Chondrocyte (in vitro differentiated cells): ENCODE results near the gene IER5L. TPM values are rescaled to one million over a fixed set of nuclear protein-coding genes. Genes with fewer than 3 reads are reported as not detected.

Source experiments
- DNase-seq: peaks from one replicate; pipeline ENCODE4 v3.0.0; 2021; ENCODE audit warnings: mixed read lengths, low spot score
- H3K27ac Mint-ChIP-seq: one replicate; pipeline ENCODE4 v1.8.0; 2021; ENCODE audit warnings: mild to moderate bottlenecking, moderate library complexity, mixed read lengths; ENCODE audit not compliant: unreplicated experiment
- H3K27me3 Mint-ChIP-seq: 2 replicates; pipeline ENCODE4 v1.8.0; 2021; ENCODE audit warnings: low read depth, mixed read lengths
- H3K36me3 Mint-ChIP-seq: 2 replicates; pipeline ENCODE4 v1.8.0; 2021; ENCODE audit warnings: low read depth, mixed read lengths
- H3K4me1 Mint-ChIP-seq: 2 replicates; pipeline ENCODE4 v1.8.0; 2021; ENCODE audit warnings: low read depth, mild to moderate bottlenecking, mixed read lengths
- H3K4me3 Mint-ChIP-seq: one replicate; pipeline ENCODE4 v1.8.0; 2021; ENCODE audit warnings: mild to moderate bottlenecking, moderate library complexity, mixed read lengths; ENCODE audit not compliant: unreplicated experiment
- H3K9me3 Mint-ChIP-seq: 2 replicates; pipeline ENCODE4 v1.8.0; 2021; ENCODE audit warnings: low read depth, mixed read lengths
- CTCF ChIP-seq: fragments of 200-600 bp; sonication (generic); IDR thresholded peaks from 2 replicates; pipeline ENCODE4 v1.5.0; 2021; ENCODE audit warnings: antibody characterized with exemption, mild to moderate bottlenecking, moderate library complexity
- total RNA-seq: library from RNA; stranded (reverse); gene quantifications from 3 replicates; pipeline ENCODE4 v1.2.1, GENCODE V29; 2021

The IER5L gene
- total RNA-seq, 1 donor from 2014 or later, result 37.2 TPM

DNA sequence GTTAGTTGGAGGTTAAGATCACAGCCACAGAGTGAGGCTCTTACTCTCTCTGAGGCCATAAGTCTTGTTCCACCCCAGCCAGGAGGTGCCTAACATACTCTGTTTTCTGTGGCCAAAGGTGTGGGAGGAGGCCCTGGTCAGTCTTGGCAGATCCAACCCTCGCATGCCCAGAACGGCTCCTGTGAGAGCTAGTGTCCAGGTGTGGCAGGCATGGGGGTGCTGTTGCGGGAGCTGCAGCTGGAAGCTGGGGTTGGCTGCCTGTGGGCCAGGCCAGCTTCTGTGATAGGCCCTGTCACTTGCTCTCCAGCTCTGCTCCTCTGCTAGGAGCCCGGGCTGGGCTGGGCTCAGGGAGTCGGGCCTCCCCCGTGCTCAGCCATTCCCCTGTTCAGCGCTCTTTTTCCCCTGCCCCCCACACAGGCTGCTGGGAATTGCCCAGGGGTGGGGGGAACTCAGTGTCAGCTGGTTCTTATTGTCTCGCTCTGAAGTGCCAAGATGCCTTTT is 31.6 kb downstream of the IER5L start:
- H3K4me3 Mint-ChIP-seq, result no peak overlapping the region
- peaks cover 55% of the 10 kb centered on the region for H3K4me1 Mint-ChIP-seq
- no peaks in the 10 kb centered on the region for H3K9me3 Mint-ChIP-seq
- TF ChIP-seq CTCF, result no peak
- no peaks in the 10 kb centered on the region for H3K27me3 Mint-ChIP-seq
- no peak for DNase-seq
- peaks cover 13% of the 10 kb centered on the region for H3K36me3 Mint-ChIP-seq
- peak overlapping the region; percentile 92 for H3K27ac Mint-ChIP-seq

DNA sequence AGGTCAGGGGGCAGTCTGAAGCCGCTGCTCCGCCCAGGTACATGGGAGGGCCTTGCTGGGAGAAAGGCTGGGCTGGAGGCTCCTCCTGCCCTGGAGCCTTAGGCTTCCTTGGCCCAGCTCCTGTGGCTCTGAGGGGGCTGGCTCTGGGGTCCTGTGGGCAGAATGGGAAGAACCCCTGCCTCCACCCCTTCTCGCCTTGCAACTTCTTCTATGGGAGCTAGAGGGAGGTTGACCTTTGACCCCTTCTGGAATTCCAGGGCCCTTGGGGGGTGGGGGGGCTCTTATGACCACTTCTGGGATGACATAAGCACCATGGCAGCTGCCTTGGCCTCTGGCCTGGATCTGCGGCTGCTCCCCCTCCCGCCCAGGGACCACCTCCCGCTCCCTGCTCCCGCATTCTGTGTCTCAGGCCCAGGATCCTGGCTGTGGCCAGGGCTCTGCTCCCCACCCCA is 32.2 kb downstream of the IER5L start:
- Mint-ChIP-seq H3K4me3 (no peak overlapping the region), H3K4me1 (peaks cover 61% of the 10 kb centered on the region), H3K9me3 (no peaks in the 10 kb centered on the region), H3K27ac (peak overlapping the region; percentile 92), H3K36me3 (peaks cover 10% of the 10 kb centered on the region), H3K27me3 (no peaks in the 10 kb centered on the region)
- no peak for DNase-seq
- no peak for TF ChIP-seq CTCF

DNA sequence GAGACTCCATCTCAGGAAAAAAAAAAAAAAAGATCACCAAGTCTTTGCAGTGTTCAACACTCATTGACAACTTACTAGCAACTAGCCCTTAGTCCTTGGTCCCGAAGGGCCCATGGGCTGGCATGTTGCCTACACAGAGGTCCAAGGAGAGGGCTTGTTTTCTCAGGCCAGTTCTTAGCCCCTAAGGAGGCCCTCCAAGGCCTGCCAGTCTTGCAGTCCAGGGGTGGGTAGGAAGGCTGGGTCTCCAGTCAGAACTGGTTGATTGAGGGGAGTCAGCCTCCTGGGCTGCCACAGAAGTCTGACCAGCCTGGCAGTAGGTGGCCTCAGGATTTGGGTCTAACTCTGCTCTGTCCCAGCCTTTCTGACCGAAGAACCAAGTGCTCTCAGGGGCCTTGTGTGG is 32.7 kb downstream of the IER5L start:
- DNase-seq, result no peak
- H3K27me3 Mint-ChIP-seq, result no peaks in the 10 kb centered on the region
- H3K4me1 Mint-ChIP-seq, result peaks cover 67% of the 10 kb centered on the region
- H3K27ac Mint-ChIP-seq, result peak overlapping the region; percentile 92
- no peaks in the 10 kb centered on the region for H3K9me3 Mint-ChIP-seq
- H3K4me3 Mint-ChIP-seq, result peak overlapping the region; percentile 12
- no peak for TF ChIP-seq CTCF
- H3K36me3 Mint-ChIP-seq, result peaks cover 10% of the 10 kb centered on the region

GRCh38 chr9:129143031-129143927 is 34.8 kb downstream of the IER5L start:
- peaks cover 8% of the 10 kb centered on the region for H3K36me3 Mint-ChIP-seq
- no peak for DNase-seq
- H3K27me3 Mint-ChIP-seq, result no peaks in the 10 kb centered on the region
- H3K4me1 Mint-ChIP-seq, result peaks cover 87% of the 10 kb centered on the region
- peak; percentile 96 for TF ChIP-seq CTCF
- peak overlapping the region; percentile 49 for H3K4me3 Mint-ChIP-seq
- H3K27ac Mint-ChIP-seq, result peak overlapping the region; percentile 100
- H3K9me3 Mint-ChIP-seq, result no peaks in the 10 kb centered on the region

- H3K27ac Mint-ChIP-seq, result peak overlapping the region; percentile 100
- peaks cover 8% of the 10 kb centered on the region for H3K36me3 Mint-ChIP-seq
- peak overlapping the region; percentile 49 for H3K4me3 Mint-ChIP-seq
- DNase-seq, result no peak
- H3K9me3 Mint-ChIP-seq, result no peaks in the 10 kb centered on the region
- H3K27me3 Mint-ChIP-seq, result no peaks in the 10 kb centered on the region
- peaks cover 93% of the 10 kb centered on the region for H3K4me1 Mint-ChIP-seq
- TF ChIP-seq CTCF, result no peak
Observed at GRCh38 chr9:129142138-129142935, 35.7 kb downstream of the IER5L start.
